NCI-H69 (cell line): ENCODE measurements around the gene TRIM60.
"Not testable (repeated sequence)": the region's sequence is repeated elsewhere in the genome, so short reads cannot be mapped to it uniquely, and the experiment has no call there.

Source experiments
- DNase-seq: peaks from one replicate; lab custom pipeline; 2025; lab: John Stamatoyannopoulos, UW

The TRIM60 gene

DNA sequence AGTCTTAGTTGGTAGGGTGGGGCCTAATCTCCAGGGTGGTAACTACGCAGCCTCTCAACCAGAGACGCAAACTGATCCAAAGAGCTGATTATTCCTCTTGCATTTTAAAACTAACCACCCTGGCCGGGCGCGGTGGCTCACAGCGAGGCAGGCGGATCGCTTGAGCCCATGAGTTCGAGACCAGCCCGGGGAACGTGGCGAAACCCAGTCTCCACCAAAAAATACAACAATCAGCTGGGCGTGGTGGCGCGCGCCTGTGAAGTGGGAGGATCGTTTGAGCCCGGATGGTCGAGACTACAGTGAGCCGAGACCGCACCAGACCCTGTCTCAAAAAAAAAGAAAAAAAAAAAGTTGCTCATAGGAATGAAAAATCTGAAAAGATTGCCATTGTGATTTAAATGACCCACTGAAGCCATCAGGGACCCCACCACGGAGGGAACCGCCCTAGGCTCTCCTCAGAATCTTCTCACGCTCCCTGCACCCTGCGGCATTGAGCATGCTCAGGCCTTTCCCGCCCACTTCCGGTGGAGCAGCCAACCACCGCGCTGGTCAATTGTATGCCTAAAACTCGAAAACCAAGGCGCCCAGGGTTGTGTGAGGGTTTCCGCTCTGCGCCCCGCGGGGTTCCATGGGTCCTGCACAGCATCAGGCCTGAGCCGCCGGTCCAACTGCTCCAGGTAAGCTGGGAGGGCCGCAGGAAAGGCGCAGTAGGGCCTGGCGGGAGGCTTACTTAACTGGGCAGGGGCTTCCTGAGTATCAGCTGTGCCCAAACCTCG, at the start of gene TRIM60:
TRIM60 (plus strand) TSS at position 564 of the 776 bp plus-strand sequence. CDS start 8,074 bp downstream, outside the sequence.
- no peak for DNase-seq

DNA sequence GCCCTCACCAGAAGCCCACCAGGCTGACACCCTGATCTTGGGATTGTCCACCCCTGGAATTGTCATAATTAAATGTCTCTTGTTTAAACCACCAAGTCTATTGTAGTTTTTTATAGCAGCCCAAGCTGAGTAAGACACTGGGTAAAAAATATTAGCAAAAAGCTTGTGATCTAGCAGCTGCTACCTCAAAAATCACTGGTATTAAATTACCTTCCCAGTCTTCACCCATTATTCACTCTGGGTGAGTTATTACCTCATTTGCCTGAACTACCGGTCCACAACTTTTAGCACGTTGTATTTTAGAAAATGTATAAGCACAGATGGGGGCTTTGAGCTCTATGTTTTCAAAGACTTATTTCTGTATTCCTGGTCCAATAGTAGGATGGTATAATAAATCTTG, 42.3 kb upstream of the TRIM60 start:
- peak; percentile 67 for DNase-seq

DNA sequence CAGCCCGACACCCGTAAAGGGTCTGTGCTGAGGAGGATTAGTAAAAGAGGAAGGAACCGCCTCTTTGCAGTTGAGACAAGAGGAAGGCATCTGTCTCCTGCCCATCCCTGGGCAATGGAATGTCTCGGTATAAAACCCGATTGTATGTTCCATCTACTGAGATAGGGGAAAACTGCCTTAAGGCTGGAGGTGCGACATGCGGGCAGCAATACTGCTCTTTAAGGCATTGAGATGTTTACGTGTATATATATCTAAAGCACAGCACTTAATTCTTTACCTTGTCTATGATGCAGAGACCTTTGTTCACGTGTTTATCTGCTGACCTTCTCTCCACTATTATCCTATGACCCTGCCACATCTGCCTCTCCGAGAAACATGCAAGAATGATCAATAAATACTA, 41.0 kb upstream of the TRIM60 start:
- not testable (repeated sequence) for DNase-seq

DNA sequence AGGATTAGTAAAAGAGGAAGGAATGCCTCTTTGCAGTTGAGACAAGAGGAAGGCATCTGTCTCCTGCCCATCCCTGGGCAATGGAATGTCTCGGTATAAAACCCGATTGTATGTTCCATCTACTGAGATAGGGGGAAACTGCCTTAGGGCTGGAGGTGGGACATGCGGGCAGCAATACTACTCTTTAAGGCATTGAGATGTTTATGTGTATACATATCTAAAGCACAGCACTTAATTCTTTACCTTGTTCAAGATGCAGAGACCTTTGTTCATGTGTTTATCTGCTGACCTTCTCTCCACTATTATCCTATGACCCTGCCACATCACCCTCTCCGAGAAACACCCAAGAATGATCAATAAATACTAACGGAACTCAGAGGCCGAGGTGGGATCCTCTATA, 35.7 kb upstream of the TRIM60 start:
- DNase-seq: not testable (repeated sequence)

DNA sequence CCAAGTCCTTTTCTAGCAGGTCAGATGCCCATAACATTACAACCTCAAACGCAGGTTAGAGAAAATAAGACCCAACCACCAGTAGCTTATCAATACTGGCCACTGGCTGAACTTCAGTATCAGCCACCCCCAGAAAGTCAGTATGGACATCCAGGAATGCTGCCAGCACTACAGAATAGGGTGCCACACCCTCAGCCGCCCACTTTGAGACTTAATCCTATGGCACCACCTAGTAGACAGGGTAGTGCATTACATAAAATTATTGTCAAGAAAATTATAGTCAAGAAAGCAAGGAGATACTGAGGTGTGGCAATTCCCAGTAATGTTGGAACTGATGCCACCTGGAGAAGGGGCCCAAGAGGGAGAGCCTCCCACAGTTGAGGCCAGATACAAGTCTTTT, 34.5 kb upstream of the TRIM60 start:
- DNase-seq: peak; percentile 71

DNA sequence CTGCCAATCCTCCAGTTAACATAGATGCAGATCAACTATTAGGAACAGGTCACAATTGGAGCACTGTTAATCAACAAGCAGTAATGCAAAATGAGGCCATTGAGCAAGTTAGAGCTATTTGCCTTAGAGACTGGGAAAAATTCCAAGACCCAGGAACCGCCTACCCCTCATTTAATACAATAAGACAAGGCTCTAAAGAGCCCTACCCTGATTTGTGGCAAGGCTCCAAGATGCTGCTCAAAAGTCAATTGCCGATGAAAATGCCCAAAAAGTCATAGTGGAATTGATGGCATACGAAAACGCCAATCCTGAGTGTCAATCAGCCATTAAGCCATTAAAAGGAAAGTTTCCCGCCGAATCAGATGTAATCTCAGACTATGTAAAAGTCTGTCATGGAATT, 33.9 kb upstream of the TRIM60 start:
- DNase-seq: peak; percentile 67

DNA sequence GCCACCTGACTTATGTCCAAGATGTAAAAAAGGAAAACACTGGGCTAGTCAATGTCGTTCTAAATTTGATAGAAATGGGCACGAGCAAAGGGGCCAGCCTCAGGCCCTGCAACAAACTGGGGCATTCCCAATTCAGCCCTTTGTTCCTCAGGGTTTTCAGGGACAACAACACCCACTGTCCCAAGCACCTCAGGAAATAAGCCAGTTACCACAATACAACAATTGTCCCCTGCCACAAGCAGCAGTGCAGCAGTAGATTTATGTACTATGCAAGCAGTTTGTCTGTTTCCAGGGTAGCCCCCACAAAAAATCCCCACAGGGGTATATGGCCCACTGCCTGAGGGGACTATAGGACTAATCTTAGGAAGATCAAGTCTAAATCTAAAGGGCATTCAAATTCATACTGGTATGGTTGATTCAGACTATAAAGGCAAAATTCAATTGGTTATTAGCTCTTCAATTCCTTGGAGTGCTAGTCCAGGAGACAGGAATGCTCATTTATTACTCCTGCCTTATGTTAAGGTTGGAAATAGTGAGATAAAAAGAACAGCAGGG, 33.2 kb upstream of the TRIM60 start:
- peak; percentile 55 for DNase-seq

DNA sequence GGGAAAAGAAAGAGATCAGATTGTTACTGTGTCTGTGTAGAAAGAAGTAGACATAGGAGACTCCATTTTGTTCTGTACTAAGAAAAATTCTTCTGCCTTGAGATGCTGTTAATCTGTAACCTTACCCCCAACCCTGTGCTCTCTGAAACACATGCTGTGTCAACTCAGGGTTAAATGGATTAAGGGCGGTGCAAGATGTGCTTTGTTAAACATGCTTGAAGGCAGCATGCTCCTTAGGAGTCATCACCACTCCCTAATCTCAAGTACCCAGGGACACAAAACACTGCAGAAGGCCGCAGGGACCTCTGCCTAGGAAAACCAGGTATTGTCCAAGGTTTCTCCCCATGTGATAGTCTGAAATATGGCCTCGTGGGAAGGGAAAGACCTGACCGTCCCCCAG, 29.8 kb upstream of the TRIM60 start:
- DNase-seq: not testable (repeated sequence)

DNA sequence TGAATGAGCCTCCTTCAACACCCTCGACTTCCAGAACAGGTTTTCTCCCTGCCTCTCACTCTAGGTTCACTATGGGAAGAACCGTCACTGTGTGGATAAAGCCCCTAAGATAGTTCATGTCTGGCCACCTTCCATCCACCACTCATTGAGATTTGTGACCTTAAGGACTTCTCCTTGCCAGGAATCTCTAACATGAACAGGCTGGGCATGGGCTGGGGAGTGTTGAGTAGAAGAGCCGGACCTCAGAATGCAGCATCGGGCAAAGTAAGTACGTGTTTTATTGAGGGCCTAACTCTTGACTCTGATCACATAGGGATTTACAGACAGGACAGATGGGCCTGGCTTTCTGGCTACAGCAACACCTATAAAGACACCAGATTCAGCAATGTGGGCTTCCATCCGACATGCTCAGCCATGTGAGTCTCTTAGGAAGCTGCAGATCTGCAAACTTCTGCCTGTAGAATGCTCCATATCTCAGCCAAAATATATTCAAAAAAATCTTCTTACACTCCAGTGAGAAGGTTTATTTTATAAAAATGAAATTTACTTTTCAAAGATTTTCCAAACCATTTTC, 26.4 kb upstream of the TRIM60 start:
- DNase-seq: no peak

DNA sequence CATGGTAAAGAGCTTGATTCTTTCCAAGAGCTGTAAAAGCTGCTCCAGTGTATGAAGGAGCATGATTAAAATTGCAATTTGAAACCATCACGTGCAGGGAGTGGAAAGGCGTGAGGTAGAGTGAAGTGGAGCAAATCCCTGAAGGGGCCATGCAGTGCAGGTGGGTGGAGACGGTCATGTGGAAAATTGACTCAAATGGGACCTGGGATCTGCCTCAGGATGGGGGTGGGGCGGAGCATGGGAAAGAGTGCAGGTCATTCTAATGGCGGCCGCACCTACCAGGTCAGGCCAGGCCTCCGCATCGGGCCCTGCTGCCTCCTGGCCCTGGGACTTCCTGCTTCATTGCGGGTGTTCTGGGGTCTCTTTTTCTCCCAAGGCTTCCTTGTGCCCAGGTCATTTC, 25.3 kb upstream of the TRIM60 start:
- DNase-seq: peak; percentile 29

DNA sequence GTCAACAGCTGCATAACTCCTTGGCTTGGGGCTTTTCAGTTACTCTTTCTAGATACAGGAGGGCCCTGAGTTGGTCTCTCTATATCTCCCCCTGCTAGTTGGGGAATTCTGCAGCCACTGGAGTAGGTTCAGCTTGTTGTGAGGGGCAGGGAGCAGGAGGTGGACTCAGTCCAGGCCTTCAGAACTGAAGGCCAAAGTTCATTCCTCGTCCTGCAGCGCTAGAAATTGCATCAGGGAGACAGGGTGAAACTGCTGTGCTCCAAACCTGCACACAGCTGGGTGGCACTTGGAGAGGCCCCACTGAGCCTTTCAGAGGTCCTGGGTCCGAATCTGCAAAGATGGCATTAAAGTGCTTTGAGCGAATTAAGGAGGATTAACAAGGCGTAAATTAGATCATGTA, 24.9 kb upstream of the TRIM60 start:
- DNase-seq: no peak

DNA sequence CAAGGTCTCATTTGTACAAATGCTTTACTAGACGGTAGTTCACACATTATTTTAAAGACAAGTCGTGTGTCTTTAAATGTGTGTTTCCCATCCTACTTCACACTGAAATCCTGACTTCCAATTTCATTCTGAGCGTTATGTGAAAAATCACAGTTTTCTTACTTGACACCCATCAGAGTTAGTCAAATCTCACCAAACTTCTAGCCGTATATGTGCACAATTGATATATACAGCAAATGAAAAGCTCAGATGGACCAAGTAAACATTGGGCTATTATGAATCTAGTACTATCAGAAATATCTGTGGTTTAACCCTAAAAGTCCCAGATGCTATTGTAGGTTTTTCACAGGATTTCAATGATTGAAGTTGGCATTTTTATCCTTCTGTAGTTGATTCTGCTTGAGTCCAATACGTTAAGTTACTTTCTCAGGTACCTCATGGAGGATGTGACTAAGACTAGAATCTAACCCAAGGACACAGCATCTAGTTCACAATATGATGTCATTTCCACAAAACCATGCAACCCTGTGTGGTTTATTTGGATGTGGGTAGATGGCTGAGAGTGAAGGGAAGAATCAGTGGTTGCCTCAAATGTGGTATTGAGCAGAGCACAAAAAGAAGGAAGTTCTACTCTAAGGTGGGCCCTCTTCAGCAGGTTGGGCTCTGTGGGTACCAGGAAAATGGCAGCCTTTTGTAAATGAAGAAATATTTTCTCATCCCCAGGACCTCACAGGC, 22.1 kb upstream of the TRIM60 start:
- no peak for DNase-seq

DNA sequence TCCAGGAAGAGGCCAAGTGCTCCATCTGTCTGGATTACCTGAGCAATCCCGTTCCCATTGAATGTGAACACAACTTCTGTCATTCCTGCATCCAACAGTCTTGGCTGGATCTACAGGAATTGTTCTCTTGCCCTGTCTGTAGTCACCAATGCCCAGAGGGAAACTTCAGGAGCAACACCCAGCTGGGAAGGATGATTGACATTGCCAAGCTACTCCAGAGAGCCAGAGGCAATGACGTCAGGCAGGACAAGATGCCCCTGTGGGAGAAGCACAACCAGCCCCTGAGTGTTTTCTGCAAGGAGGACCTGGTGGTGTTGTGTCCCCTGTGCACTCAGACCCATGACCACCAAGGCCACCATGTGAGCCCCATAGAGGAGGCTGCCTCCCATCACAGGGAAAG, 21.3 kb upstream of the TRIM60 start:
- DNase-seq: no peak

DNA sequence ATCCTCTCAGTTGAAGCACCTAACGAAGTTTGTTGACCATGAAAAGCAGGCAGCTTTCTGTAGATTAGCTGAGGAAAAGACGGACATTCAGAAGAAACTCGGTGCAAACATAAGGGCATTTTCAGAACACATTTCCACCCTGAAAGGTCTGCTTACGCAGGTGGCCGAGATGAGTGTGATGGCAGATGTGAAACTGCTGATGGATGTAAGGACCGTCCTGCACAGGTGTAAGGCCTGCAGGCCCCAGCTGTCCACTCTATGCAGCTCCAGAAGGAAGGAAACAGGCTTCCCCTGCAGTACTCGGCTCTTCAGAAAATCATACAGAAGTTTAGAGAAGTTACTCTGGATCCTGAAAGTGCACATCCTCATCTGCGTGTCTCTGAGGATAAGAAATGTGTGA, 20.8 kb upstream of the TRIM60 start:
- no peak for DNase-seq

DNA sequence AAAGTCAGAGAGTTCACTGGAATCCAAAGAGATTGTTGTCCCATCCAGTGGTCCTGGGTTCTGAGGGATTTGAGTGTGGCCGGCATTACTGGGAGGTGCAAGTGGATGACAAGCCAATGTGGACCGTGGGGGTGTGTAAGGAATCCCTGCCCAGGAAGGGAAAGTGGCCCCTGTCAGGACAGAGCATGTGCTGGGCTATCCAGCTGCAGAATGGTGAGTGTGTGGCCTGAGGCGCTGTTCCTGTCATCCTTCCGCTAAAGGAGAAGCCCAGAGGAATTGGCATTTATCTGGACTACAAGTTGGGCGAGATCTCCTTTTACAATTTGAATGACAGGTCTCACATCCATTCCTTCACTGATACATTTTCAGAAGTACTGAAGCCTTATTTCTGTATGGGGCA, 20.4 kb upstream of the TRIM60 start:
- DNase-seq: no peak

DNA sequence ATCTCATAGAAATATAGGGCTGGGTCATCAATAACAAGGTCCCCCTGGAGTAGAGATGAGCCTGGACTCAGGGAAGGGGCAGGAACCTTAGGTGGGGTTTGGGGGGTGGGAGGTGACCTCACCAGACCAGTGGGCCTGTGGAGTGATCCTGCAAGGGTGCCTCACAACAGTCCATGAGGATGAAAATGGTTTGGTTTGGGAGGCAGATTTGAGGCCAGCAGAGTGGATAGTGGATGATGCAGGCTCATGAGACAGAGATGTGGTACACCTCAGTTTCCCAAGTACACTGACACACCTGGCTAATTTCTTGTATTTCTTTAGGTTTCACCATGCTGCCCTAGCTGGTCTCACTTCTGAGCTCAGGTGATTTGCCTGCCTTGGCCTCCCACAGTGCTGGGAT, 18.1 kb upstream of the TRIM60 start:
- no peak for DNase-seq

DNA sequence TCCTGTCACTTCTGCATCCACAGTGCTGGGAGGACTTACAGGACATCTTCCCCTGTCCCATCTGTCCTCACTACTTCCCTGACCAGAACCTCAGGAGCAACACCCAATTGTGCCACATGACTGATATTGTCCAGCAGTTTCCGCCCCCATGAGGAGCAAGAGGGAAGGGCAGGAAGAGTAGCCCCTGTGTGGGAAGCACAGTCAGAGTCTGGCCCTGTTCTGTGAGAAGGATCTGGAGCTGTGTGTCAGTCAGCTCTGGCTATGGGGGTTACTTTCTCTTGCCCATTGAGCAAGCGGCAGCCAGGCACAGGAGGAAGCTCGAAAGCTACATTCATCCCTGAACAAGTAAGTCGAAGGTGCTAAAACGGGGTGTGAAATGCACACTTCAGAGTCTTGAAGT, 14.8 kb upstream of the TRIM60 start:
- DNase-seq: peak; percentile 11

DNA sequence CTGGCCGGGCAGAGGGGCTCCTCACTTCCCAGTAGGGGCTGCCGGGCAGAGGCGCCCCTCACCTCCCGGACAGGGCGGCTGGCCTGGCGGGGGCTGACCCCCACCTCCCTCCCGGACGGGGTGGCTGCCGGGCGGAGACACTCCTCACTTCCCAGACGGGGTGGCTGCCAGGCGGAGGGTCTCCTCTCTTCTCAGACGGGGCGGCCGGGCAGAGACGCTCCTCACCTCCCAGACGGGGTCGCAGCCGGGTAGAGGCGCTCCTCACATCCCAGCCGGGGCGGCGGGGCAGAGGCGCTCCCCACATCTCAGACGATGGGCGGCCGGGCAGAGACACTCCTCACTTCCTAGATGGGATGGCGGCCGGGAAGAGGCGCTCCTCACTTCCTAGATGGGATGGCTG, 11.8 kb upstream of the TRIM60 start:
- not testable (repeated sequence) for DNase-seq

DNA sequence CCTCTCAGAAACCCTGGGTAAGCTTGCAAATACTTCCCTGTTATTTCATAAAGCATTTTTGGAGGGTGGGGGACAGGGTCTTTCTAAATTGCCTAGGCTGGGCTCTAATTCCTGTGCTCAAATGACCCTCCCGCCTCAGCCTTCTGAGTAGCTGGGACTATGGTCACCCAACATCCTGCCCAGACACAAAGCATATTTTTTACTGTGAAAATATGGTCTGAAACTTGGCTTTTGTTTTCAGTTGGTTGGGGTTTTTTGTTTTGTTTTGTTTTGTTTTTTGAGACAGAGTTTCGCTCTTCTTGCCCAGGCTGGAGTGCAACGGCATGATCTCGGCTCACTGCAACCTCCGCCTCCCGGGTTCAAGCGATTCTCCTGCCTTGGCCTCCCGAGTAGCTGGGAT, 6.0 kb upstream of the TRIM60 start:
- not testable (repeated sequence) for DNase-seq

DNA sequence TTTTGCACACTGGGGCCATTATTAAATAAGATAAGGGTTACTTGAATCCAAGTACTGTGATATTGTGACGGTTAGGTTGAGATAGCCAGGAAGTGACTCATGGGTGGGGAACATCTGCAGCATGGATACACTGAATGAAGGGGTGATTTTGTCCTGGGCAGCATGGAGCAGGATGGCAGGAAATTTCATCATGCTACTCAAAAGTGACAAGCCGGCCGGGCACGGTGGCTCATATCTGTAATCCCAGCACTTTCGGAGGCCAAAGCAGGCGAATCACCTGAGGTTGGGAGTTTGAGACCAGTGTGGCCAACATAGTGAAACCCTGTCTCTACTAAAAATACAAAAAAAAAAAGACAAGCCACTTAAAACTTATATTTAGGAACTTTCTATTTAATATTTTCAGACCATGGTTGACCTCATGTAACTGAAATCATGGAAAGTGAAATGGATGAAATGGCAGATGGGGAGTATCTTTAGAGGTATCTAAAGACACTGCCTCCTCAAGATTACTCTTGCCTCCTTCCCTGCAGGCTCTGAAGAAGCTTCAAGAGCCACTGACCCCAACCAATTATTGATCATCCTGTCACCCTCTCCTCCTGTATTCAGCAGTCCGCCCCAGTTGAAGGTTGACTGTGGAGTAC, 3.9 kb upstream of the TRIM60 start:
- no peak for DNase-seq

DNA sequence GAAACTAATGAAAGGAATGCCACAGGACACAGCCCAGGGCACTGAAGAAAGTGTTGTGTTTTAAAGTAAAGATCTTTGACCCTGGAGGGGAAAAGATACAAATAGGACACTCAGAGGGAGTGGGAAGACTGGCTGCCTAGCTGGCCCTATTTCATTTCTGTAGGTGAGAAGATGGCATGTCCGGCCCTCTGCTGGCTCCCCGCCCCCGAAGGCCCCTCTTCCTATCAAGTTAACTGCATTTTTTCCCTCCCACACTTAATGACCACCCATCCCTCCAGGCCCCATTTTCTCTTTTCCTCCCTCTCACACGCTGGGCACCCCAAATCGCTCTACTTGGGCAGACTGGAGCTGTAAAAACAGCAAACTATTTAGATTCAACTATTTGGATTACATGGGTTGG, 16.4 kb downstream of the TRIM60 start:
- DNase-seq: no peak

DNA sequence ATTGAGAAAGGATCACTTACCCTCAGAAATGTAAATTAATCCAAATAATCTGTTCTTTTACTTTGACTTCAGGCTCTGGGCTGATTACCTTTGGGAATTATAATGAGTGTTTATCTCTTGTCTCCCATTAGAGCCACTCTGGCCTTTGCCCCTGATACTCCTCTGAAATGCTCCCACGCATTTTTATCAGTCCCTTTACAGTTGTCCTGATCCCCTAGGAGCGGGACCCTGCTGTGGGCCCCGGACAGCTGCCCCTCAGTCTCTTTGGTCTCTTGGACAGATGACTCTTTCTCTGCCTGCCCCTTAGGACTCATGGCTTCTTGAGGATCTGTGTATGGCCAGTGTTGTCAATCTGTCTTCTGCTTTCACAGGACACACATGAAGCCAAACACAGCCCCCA, 20.8 kb downstream of the TRIM60 start:
- peak; percentile 1 for DNase-seq
